ENCODE results near the gene CAMSAP1.
"Not testable (repeated sequence)": the region's sequence is repeated elsewhere in the genome, so short reads cannot be mapped to it uniquely, and the experiment has no call there.

The CAMSAP1 gene

GRCh38 chr9:135898634-135899407 lies 8.5 kb downstream of the CAMSAP1 start:
- DNase-seq (ENCODE audit: low spot score): no peak

GRCh38 chr9:135896626-135897025 lies 10.7 kb downstream of the CAMSAP1 start:
- DNase-seq (ENCODE audit: low spot score): no peak

- no peak for DNase-seq (ENCODE audit: low spot score)
These were observed 11.1 kb downstream of the CAMSAP1 start for GRCh38 chr9:135896205-135896604.

DNA sequence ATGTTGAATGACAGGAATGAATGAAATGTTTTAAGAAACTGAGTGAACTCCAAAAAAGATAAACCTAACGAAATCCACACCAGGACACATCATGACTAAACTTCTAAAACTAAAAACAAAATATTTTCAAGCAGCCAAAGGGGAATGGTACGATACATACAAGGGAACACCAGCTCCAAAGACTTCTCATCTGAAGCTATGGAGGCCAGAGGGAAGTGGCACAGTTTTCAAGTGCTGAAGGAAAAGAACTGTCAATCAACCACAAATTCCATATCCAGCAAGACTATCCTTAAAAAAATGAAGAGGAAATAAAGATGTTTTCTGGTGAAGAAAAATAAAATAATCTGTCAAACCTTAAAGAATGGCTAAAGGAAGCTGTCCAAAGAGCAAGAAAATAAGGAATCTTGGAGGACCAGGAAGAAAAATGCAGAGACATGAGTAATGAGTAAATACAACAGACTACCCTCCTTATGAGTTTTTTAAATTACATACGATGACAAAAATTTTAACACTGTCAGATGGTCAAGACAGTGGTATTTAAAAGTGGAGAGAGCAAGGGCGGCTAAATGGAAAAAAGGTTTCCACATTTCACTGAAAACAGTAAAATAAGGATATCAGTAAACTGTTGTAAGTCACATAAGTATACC lies 12.0 kb downstream of the CAMSAP1 start:
- DNase-seq (ENCODE audit: low spot score): no peak

- DNase-seq (ENCODE audit: low spot score): no peak
These were observed 14.2 kb downstream of the CAMSAP1 start for GRCh38 chr9:135893104-135893503.

DNA sequence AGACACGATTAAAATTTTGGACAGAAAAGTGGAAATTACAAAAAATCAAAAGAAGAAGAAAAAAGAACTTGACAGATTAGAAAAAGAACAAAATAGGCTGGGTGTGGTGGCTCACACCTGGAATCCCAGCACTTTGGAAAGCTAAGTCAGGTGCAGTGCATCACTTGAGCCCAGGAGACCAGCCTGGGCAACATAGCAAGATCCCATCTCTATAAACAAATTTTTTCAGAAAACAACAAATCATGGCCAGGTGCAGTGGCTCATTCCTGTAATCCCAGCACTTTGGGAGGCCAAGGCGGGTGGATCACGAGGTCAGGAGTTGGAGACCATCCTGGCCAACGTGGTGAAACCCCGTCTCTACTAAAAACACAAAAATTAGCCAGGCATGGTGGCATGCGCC lies 15.0 kb downstream of the CAMSAP1 start:
- not testable (repeated sequence) for DNase-seq (ENCODE audit: low spot score)

GRCh38 chr9:135891027-135891631 lies 16.2 kb downstream of the CAMSAP1 start:
- DNase-seq (ENCODE audit: low spot score): no peak

DNA sequence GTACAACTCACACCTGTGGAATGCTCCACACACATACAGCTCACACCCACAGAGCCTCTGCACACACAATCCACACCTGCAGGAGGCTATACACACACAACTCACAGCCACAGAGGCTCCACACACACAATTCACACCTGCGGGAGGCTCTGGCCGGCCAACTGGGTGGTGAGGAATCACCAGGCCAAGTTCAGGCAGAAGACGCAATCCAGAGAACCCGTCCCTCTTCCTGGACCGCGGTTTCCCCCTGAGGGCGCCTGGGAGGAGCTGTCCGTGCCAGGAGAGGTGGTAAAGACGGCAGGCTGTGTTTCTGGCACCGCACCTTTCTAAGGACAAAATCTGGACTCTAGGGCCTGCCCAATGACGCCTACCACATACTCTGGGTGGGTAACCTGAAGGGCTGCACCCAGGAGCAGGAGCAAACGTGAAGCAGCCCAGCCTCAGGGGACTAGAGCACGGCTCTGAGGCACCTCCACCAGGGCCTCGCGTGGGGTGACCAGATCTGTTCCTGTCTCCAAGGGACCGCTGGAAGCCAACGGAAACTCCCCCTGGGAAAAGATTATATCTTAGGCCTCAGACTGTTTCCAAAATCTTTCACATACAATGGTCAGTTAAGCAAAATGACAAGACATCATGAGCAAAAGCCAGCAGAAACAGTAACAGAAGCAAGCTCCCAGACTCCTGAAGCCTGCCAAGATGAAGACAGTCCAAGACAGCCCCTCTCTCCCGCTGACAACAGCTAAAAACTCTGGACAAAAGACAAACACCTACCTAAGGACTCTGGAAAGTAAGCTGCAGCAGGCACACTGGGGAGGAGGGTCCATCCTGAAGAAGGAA lies 16.9 kb downstream of the CAMSAP1 start:
- DNase-seq (ENCODE audit: low spot score): no peak

- DNase-seq (ENCODE audit: low spot score): no peak
These were observed 17.7 kb downstream of the CAMSAP1 start for GRCh38 chr9:135889564-135890189.

DNA sequence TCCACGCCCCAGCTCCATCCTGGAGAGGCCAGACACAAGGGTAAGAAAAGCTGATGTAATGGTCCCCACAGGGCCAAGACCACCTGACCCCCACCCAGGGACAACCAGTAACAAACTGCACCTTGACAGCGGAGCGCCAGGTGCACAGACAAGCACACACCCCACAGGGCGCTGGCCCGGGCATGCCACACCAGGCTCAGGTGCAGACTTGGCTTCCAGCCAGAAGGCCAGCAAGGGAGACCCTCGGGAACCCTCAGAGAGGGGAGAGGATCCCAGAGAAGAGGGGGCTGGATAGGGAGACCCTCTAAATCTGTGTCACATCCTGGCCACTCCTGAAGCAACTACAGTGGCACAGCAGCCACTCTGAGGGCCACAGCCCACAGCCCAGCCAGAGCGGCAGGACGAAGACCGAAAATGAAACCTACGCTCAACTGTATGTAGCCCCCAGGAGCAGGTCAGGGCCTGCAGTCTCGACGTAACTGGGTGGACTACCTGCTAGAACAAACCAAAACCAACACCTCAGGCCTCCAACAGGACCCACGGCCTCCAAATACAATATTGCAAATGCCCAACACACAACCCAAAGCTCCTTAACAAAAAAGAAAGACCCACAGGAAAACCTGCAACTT lies 18.5 kb downstream of the CAMSAP1 start:
- DNase-seq (ENCODE audit: low spot score): no peak

DNA sequence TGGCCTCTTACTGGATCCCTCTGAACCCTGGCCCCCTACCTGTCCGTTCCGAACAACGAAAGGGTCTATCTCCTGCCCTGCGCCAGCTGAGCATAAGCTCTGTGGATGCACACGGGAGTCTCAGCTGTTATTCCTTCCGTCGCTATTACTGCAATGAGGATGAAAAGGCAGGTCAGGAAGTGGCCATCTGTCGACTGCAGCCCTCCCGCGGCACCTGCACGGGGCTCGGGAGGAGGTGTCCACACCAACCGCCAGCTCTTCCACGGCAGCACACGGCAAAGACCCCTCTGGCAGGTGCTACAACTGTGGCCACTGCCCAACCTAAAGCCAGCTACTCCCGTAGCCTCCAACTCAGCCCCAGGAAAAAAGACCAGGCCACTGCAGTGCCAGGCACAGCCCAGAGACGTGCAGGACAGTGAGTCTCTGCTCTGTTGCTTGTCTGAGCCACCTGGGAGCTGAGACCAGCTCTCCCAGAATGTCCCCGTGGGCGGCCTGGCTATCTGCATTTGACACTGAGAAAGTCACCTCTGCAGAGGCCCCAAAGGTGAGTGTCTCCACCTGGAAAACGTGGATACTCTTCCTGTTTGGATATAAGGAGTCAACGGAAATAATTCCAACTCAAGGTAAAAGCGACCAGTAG lies 19.1 kb downstream of the CAMSAP1 start:
- DNase-seq (ENCODE audit: low spot score): peak; percentile 77

DNA sequence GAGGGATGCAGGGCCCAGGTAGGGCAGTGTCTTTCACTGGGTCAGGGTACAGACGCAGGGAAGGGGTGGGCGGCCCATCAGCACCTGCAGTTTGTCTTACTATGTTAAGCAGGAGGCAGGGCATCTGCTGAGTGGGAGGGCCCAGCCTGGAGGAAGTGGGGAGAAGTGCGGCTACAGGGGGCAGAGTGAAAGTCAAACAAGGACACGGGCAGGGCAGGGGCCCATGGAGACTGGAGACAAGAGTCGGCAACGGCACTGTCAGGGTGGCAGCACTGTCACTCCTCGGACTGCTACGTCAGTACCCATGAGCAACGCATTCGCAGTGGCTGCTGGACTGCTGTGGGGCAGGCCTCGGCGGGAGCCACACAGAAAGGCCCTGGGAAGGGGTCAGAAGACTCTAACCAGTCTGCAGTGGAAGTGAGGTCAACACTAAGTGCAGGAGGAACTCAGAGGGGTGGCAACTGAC lies 19.7 kb downstream of the CAMSAP1 start:
- no peak for DNase-seq (ENCODE audit: low spot score)

GRCh38 chr9:135887021-135887507 lies 20.3 kb downstream of the CAMSAP1 start:
- DNase-seq (ENCODE audit: low spot score): peak; percentile 78

DNA sequence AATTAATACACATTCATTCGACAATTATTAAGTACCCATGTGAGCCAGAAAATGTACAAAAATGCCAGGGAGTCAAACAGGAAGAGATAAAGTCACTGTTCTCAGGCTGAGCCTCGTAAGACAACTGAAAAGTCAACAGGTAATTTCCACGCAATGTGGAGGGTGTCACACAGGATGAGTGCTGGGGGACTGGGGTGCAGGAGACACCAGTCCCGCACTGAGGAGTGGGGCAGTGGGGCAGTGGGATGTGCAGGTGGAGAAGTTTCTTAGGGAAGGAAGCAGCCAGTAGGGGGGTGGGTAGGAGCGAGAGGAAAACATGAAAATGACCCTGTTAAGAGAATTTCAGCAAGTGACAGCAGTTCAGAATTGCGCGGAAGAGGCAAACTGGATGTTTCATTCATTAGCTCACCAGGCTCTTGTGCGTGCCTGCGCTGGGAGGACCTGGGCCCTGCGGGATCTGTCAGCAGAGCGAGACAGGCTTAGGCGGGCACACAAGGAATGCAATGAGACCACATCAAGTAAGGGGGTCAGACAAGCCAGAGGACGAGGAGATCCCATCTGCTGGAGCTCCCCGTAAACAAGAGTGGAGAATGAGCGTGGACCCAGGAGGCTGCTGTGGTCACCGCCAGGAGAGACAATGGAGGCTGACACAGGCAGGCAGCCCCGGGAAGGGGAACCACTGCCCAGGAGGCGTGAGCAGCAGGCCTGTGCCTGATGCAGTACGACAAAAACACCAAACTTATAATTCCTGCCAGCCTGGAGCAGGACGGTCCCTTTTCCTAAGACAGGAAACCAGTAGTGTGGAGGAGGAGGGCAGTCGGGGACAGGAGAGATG lies 21.0 kb downstream of the CAMSAP1 start:
- DNase-seq (ENCODE audit: low spot score): no peak

DNA sequence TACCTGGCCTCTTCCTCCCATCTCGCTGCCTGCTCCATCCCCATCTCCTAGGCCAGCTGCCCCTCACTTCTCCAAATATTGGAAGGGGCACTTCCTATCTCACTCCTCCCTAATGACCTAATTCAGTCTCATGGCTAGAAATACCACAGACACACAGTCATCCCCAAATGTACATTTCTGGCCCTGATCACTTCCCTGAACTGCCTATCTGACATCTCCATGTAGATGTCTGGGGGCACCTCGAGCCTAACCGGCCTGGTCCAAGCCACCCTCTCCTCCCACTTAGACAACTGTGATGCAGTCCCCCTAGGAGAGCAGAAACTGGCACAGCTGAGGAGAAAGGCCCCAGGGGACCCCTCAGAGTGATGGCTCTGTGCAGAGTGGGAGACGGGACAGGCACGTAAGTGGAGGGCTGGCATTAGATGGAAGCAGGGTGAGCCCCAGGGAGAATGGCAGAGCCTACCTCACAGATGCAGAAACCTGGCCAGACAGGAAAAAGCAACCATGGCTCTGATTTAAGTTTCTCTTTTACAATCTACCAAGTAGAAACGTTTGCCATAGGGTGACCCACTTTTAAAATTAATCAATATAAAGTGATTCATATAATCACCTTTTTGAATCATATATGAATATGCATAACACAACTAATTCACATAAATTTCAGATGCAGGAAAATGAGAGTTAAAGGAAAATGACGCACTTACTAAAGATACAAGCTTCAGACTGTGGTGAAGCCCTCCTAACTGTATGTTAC lies 22.1 kb downstream of the CAMSAP1 start:
- no peak for DNase-seq (ENCODE audit: low spot score)

- DNase-seq (ENCODE audit: low spot score): no peak
These were observed 22.9 kb downstream of the CAMSAP1 start for GRCh38 chr9:135884328-135885035.

- DNase-seq (ENCODE audit: low spot score): no peak
These were observed 23.8 kb downstream of the CAMSAP1 start for GRCh38 chr9:135883410-135884089.

DNA sequence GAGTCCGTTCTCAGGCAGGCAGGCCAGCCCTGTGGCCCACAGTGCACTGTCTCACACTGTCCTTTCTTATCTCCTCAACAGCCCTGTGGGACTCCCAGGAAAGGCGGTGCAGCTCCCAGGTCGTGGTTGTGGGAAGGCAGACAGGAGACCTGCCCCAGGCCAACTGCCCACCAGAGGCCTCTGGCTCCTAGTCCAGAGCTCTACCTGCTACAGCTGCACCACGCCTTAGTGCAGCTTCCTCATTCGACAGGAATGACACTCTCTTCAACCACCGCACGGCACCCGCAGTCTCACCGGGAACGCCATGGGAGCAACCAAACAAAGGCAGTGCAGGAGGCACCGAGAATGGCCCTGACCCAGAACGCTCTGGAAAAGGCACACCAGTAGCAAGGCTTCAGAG lies 25.3 kb downstream of the CAMSAP1 start:
- no peak for DNase-seq (ENCODE audit: low spot score)

Measured in cerebellar cortex (tissue), 1 donor.